Measurements from ENCODE around the gene RASSF8. TPM values are rescaled to one million over a fixed set of nuclear protein-coding genes. Genes with fewer than 3 reads are reported as not detected.

RASSF8 gene
- total and polyA plus RNA-seq, 2 donors (not counting 3 experiments of a cell fraction or from before 2014, with no cell fraction given) = 11.1 to 59.3 TPM

GRCh38 chr12:26034371-26035142 is 76.1 kb downstream of the RASSF8 start:
- no peak for FAIRE-seq
- no peaks in the 10 kb centered on the region for H3K27me3 ChIP-seq (ENCODE audit: control insufficient read depth in 2 of 2, insufficient read depth in 2 of 2, low read length in 2 of 2)
- H3K4me3 ChIP-seq (replicated peaks in 1 of 3; ENCODE audit: insufficient read depth in 1 of 3, low read depth in 1 of 3, low read length in 3 of 3) = no peak overlapping the region
- H3K9ac ChIP-seq (replicated peaks; ENCODE audit: extremely low read depth, insufficient read depth, low read length) = no peak overlapping the region
- no peaks in the 10 kb centered on the region for H3K9me3 ChIP-seq (replicated peaks; ENCODE audit: control insufficient read depth, insufficient read depth, low read length)
- intact Hi-C loops (cut with micrococcal nuclease) (no loop called here), dilution Hi-C loops (cut with MboI; ENCODE audit: extremely low pct_ligation_motif_present, low sequenced_read_pairs) (no loop called here)
- BruUV-seq (replicated peaks) = no TSS peak
- no peak for DNase-seq (ENCODE audit: low read depth, low spot score)
- no peak overlapping the region for H3K27ac ChIP-seq (ENCODE audit: insufficient read depth, low read depth, low read length)
- POLR2A ChIA-PET = no interaction called here
- peaks cover 68% of the 10 kb centered on the region for H3K79me2 ChIP-seq (ENCODE audit: control insufficient read depth, insufficient read depth, low read length)
- H3K36me3 ChIP-seq (ENCODE audit: control insufficient read depth in 2 of 2, extremely low read depth in 1 of 2, insufficient read depth in 2 of 2, low read length in 2 of 2) = no peaks in the 10 kb centered on the region
- no peak overlapping the region for H3K4me2 ChIP-seq (ENCODE audit: insufficient read depth, low read length)
- CTCF ChIA-PET = interaction anchor here (1.2 to 2.0 kb wide), 2 partner anchors 29 to 599 kb away, joined by 3 to 4 read pairs; no protein-coding TSS in a partner anchor
- H2AFZ ChIP-seq (ENCODE audit: low read depth, low read length) = no peak overlapping the region
- peaks cover 2% of the 10 kb centered on the region for H4K20me1 ChIP-seq (replicated peaks; ENCODE audit: control insufficient read depth, extremely low read depth, insufficient read depth, low read length)
- no peak for TF ChIP-seq POLR2A (IDR thresholded peaks at IDR 0.05; ENCODE audit: low read depth, low read length)
- no peak for TF ChIP-seq EZH2 (IDR thresholded peaks at IDR 0.05; ENCODE audit: borderline replicate concordance, low read depth, low read length, severe bottlenecking)
- no peak for TF ChIP-seq MAX (IDR thresholded peaks at IDR 0.05; ENCODE audit: insufficient read depth, insufficient read length)
- no peak for TF ChIP-seq JUN (IDR thresholded peaks at IDR 0.05; ENCODE audit: borderline replicate concordance, insufficient read depth, insufficient read length, low read depth)
- TF ChIP-seq MYC (IDR thresholded peaks at IDR 0.05; ENCODE audit: low read depth, low read length) = no peak
- TF ChIP-seq POLR2AphosphoS5 (IDR thresholded peaks at IDR 0.05; ENCODE audit: insufficient read depth, low read depth, low read length) = no peak
- no peak for TF ChIP-seq GATA2 (IDR thresholded peaks at IDR 0.05; ENCODE audit: insufficient read depth, insufficient read length, low read depth, low read length)
- no peak for TF ChIP-seq CTCF (IDR thresholded peaks at IDR 0.05; ENCODE audit: extremely low read depth in 1 of 2, insufficient read depth in 1 of 2, low read depth in 1 of 2, low read length in 2 of 2)
- no peak for TF ChIP-seq FOS (IDR thresholded peaks at IDR 0.05; ENCODE audit: borderline replicate concordance, insufficient read depth, low read length)
- H3K4me1 ChIP-seq (ENCODE audit: control insufficient read depth, extremely low read depth, insufficient read depth, low read length) = no peaks in the 10 kb centered on the region
- H3K9me1 ChIP-seq (replicated peaks; ENCODE audit: control insufficient read depth, extremely low read depth, insufficient read depth, low read length) = no peaks in the 10 kb centered on the region

All from endothelial cell of umbilical vein (primary cell).